ENCODE results near the gene SVIL. TPM values are rescaled to one million over a fixed set of nuclear protein-coding genes. Genes with fewer than 3 reads are reported as not detected.
"Not testable (repeated sequence)": the region's sequence is repeated elsewhere in the genome, so short reads cannot be mapped to it uniquely, and the experiment has no call there.

The SVIL gene
- total and polyA plus RNA-seq, 2 donors (not counting 1 experiment from before 2014, with no cell fraction given) = 0.74 to 0.88 TPM

DNA sequence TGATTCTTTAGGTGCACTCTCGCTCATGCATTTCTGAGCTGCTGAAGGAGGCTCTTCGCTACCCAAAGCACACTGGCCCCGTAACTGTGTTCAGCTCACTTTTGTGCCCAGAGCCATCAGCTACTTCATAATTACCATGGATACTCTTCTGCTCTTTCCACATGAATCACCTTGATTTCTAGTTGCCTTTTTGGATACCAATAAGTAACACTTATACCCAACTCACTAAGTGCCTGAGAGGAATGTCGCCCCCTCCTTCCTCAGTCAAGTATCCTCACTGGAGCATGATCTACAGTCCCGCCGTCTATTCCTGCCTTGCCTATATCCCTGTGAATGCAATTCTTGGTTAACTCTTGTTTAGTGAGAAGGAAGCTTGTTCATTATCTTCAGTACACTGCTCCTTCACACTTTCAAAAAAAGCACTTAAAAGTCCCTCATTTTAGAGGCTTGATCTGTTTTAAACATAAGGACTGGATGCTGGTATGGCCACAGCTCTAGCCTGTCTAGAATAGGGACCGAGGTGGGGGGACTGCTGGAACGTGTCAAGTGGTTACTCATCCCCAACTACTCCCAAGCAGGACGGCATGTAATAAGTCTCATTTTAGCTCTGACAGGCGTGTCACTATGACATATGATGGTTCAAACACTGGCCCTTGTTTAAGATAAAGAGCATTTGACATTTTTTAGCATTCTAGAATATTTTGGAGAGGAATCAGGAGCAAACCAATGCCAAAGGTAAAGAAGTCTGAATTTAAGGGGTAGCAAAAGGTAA lies 23.7 kb downstream of the SVIL start:
- DNase-seq (no peak), ATAC-seq (ENCODE audit: low read depth) (no peak)
- Histone ChIP-seq H3K27ac (ENCODE audit: low read length in 2 of 2) (no peak overlapping the region), H3K36me3 (replicated peaks in 1 of 2; ENCODE audit: control extremely low read depth in 1 of 2, control insufficient read depth in 1 of 2, extremely low read depth in 1 of 2, insufficient read depth in 2 of 2, low read length in 1 of 2) (no peaks in the 10 kb centered on the region), H4K20me1 (ENCODE audit: control insufficient read depth, insufficient read depth, low read length, poor library complexity, severe bottlenecking) (no peaks in the 10 kb centered on the region), H3K4me2 (replicated peaks; ENCODE audit: low read depth, low read length, poor library complexity, severe bottlenecking) (no peak overlapping the region), H3K9ac (ENCODE audit: low read length) (no peak overlapping the region), H3K4me3 (ENCODE audit: control extremely low read depth in 1 of 5, extremely low read depth in 1 of 5, insufficient read depth in 1 of 5, low read depth in 2 of 5, low read length in 4 of 5) (no peak overlapping the region), H3K9me3 (ENCODE audit: control extremely low read depth in 1 of 3, control insufficient read depth in 2 of 3, insufficient read depth in 1 of 3, low read length in 2 of 3) (peaks cover 0 to 23% (median 7%) of the 10 kb centered on the region in 3 donors), H3K4me1 (ENCODE audit: control insufficient read depth in 2 of 2, insufficient read depth in 2 of 2, low read length in 2 of 2) (no peaks in the 10 kb centered on the region), H3K27me3 (replicated peaks in 1 of 4; ENCODE audit: control extremely low read depth in 1 of 4, control insufficient read depth in 3 of 4, insufficient read depth in 4 of 4, low read length in 3 of 4) (no peaks in the 10 kb centered on the region), H3K79me2 (ENCODE audit: control insufficient read depth, insufficient read depth, low read length) (no peaks in the 10 kb centered on the region), H2AFZ (ENCODE audit: insufficient read depth, low read depth, low read length, poor library complexity, severe bottlenecking) (no peak overlapping the region)
- WGBS (ENCODE audit: insufficient coverage) = 81% methylated on average over 4 of the region's 10 CpGs
- Mint-ChIP-seq H3K27ac (no peak overlapping the region), H3K4me3 (no peak overlapping the region), H3K9me3 (ENCODE audit: insufficient read depth) (peaks cover 2% of the 10 kb centered on the region), H3K27me3 (peaks cover 6% of the 10 kb centered on the region), H3K4me1 (no peaks in the 10 kb centered on the region)
- TF ChIP-seq CTCF (IDR thresholded peaks at IDR 0.05) (no peak), EZH2 (IDR thresholded peaks at IDR 0.05; ENCODE audit: borderline replicate concordance, insufficient read depth, low read depth, low read length, poor library complexity, severe bottlenecking) (no peak)
- intact Hi-C loops (cut with micrococcal nuclease) = no loop called here
- ChIA-PET POLR2A (no interaction called here), CTCF (no interaction called here)

DNA sequence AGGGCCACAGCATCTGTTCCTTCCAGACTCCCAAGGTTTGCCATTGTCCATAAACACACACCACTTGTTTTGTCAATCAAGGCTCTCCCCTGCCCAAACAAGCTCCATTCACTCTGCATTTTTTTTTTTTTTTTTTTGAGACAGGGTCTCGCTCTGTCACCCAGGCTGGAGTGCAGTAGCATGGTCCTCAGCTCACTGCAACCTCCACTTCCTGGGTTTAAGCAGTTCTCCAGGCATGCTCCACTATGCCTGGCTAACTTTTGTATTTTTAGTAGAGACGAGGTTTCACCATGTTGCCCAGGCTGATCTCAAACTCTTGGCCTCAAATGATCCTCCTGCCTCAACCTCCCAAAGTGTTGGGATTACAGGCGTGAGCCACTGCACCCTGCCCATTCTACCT lies 24.4 kb downstream of the SVIL start:
- H2AFZ ChIP-seq (ENCODE audit: insufficient read depth, low read depth, low read length, poor library complexity, severe bottlenecking); H3K79me2 ChIP-seq (ENCODE audit: control insufficient read depth, insufficient read depth, low read length); H3K9ac ChIP-seq (ENCODE audit: low read length); H3K9me3 Mint-ChIP-seq (ENCODE audit: insufficient read depth); H3K4me2 ChIP-seq (replicated peaks; ENCODE audit: low read depth, low read length, poor library complexity, severe bottlenecking); intact Hi-C loops (cut with micrococcal nuclease); ATAC-seq (ENCODE audit: low read depth); H4K20me1 ChIP-seq (ENCODE audit: control insufficient read depth, insufficient read depth, low read length, poor library complexity, severe bottlenecking); H3K4me1 ChIP-seq (ENCODE audit: control insufficient read depth in 2 of 2, insufficient read depth in 2 of 2, low read length in 2 of 2); H3K27ac Mint-ChIP-seq; H3K27me3 Mint-ChIP-seq; H3K27ac ChIP-seq (ENCODE audit: low read length in 2 of 2); CTCF ChIA-PET; H3K27me3 ChIP-seq (replicated peaks in 1 of 4; ENCODE audit: control extremely low read depth in 1 of 4, control insufficient read depth in 3 of 4, insufficient read depth in 4 of 4, low read length in 3 of 4); DNase-seq; POLR2A ChIA-PET; H3K4me1 Mint-ChIP-seq; H3K4me3 ChIP-seq (ENCODE audit: control extremely low read depth in 1 of 5, extremely low read depth in 1 of 5, insufficient read depth in 1 of 5, low read depth in 2 of 5, low read length in 4 of 5); H3K4me3 Mint-ChIP-seq; H3K36me3 ChIP-seq (replicated peaks in 1 of 2; ENCODE audit: control extremely low read depth in 1 of 2, control insufficient read depth in 1 of 2, extremely low read depth in 1 of 2, insufficient read depth in 2 of 2, low read length in 1 of 2): not testable (repeated sequence)
- 83% methylated on average over 2 of the region's 3 CpGs for WGBS (ENCODE audit: insufficient coverage)
- peaks cover 0 to 23% (median 7%) of the 10 kb centered on the region in 3 donors for H3K9me3 ChIP-seq (ENCODE audit: control extremely low read depth in 1 of 3, control insufficient read depth in 2 of 3, insufficient read depth in 1 of 3, low read length in 2 of 3)
